Ishikawa (cell line): Measurements from ENCODE around the gene CD200R1L.

ENCODE experiments used
- CEBPB ChIP-seq: IDR thresholded peaks from 2 replicates; pipeline ENCODE4 v1.6.1; 2012
- CREB1 ChIP-seq: IDR thresholded peaks from 2 replicates; pipeline ENCODE4 v1.6.1; 2012; ENCODE audit warnings: low read depth
- EGR1 ChIP-seq: IDR thresholded peaks from 2 replicates; pipeline ENCODE4 v1.6.1; 2012
- EP300 ChIP-seq: IDR thresholded peaks from 2 replicates; pipeline ENCODE4 v1.6.1; 2012; ENCODE audit warnings: borderline replicate concordance
- FOXM1 ChIP-seq: IDR thresholded peaks from 2 replicates; pipeline ENCODE4 v1.6.1; 2012; ENCODE audit warnings: low read depth, borderline replicate concordance
- NFIC ChIP-seq: IDR thresholded peaks from 2 replicates; pipeline ENCODE4 v1.6.1; 2012
- RAD21 ChIP-seq: IDR thresholded peaks from 2 replicates; pipeline ENCODE4 v1.6.1; 2012; ENCODE audit warnings: low read depth
- TAF1 ChIP-seq: IDR thresholded peaks from 2 replicates; pipeline ENCODE4 v1.6.1; 2012; ENCODE audit warnings: low read depth, mild to moderate bottlenecking
- TCF12 ChIP-seq: IDR thresholded peaks from 2 replicates; pipeline ENCODE4 v1.6.1; 2012; ENCODE audit warnings: low read depth
- TEAD4 ChIP-seq: IDR thresholded peaks from 2 replicates; pipeline ENCODE4 v1.6.1; 2012
- USF1 ChIP-seq: IDR thresholded peaks from 2 replicates; pipeline ENCODE4 v1.6.1; 2012
- YY1 ChIP-seq: IDR thresholded peaks from 2 replicates; pipeline ENCODE4 v1.6.1; 2012; ENCODE audit warnings: low read depth
- ZBTB7A ChIP-seq: IDR thresholded peaks from 2 replicates; pipeline ENCODE4 v1.6.1; 2012; ENCODE audit warnings: low read depth
- TF ChIP-seq, protein P1 (sequence below): IDR thresholded peaks from 2 replicates; pipeline ENCODE4 v1.6.1; 2012
- TF ChIP-seq, protein P2 (sequence below): IDR thresholded peaks from 2 replicates; pipeline ENCODE4 v1.6.1; 2012; ENCODE audit warnings: low read depth, mild to moderate bottlenecking

CD200R1L gene

GRCh38 chr3:112769286-112769978 is 77.2 kb downstream of the CD200R1L start:
- TF ChIP-seq TEAD4 (no peak), CEBPB (no peak), EGR1 (no peak), YY1 (no peak), EP300 (no peak), USF1 (no peak)
- TF ChIP-seq, protein P1, sequence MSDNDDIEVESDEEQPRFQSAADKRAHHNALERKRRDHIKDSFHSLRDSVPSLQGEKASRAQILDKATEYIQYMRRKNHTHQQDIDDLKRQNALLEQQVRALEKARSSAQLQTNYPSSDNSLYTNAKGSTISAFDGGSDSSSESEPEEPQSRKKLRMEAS: no peak

- TF ChIP-seq EGR1: no peak
- TF ChIP-seq CREB1: no peak
- no peak for TF ChIP-seq TEAD4
- no peak for TF ChIP-seq TAF1
- no peak for TF ChIP-seq YY1
- TF ChIP-seq, protein P1: no peak
- no peak for TF ChIP-seq FOXM1
- no peak for TF ChIP-seq USF1
- TF ChIP-seq RAD21: no peak
- TF ChIP-seq CEBPB: no peak
Observed at GRCh38 chr3:112767777-112768176, 78.9 kb downstream of the CD200R1L start.

DNA sequence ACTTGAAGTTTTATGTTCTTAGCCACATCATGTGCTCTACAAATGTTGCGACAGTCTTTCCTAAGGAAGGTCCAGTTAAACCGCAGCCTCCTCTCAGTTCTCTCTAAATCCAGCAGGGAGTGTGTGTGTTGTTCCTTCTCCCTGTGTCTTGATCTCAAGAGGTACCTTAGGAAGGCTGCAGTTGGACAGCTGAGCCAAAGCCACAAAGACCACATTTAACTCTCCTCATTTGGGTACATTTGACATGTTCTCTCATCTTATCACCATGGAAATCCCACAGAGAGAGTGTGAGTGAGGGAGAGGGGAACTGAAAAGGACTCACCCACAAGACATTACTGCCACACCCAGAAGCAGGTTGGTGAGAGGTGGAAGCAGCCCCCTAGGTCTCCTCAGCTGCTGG is 79.5 kb downstream of the CD200R1L start:
- TF ChIP-seq, protein P1: no peak
- TF ChIP-seq NFIC (no peak), USF1 (no peak), RAD21 (no peak), EP300 (no peak), TCF12 (no peak), TEAD4 (no peak), CREB1 (no peak), ZBTB7A (no peak), YY1 (no peak), EGR1 (no peak), CEBPB (no peak), TAF1 (no peak), FOXM1 (no peak)
- TF ChIP-seq, protein P2, sequence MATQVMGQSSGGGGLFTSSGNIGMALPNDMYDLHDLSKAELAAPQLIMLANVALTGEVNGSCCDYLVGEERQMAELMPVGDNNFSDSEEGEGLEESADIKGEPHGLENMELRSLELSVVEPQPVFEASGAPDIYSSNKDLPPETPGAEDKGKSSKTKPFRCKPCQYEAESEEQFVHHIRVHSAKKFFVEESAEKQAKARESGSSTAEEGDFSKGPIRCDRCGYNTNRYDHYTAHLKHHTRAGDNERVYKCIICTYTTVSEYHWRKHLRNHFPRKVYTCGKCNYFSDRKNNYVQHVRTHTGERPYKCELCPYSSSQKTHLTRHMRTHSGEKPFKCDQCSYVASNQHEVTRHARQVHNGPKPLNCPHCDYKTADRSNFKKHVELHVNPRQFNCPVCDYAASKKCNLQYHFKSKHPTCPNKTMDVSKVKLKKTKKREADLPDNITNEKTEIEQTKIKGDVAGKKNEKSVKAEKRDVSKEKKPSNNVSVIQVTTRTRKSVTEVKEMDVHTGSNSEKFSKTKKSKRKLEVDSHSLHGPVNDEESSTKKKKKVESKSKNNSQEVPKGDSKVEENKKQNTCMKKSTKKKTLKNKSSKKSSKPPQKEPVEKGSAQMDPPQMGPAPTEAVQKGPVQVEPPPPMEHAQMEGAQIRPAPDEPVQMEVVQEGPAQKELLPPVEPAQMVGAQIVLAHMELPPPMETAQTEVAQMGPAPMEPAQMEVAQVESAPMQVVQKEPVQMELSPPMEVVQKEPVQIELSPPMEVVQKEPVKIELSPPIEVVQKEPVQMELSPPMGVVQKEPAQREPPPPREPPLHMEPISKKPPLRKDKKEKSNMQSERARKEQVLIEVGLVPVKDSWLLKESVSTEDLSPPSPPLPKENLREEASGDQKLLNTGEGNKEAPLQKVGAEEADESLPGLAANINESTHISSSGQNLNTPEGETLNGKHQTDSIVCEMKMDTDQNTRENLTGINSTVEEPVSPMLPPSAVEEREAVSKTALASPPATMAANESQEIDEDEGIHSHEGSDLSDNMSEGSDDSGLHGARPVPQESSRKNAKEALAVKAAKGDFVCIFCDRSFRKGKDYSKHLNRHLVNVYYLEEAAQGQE: no peak
